GM13977 (cell line): ENCODE data around the gene KCNH3.

ENCODE experiments used
- DNase-seq: peaks from one replicate; pipeline ENCODE4 v3.0.0; 2012; ENCODE audit warnings: low spot score
- CTCF ChIP-seq: IDR thresholded peaks from 2 replicates; pipeline ENCODE4 v1.5.1; 2012; ENCODE audit warnings: mild to moderate bottlenecking, control low read depth; ENCODE audit not compliant: insufficient read depth; ENCODE audit errors: extremely low read depth, missing control alignments
- in situ Hi-C: fragments of 300-500 bp; cut with MboI; formaldehyde crosslinking; loops from one replicate; pipeline ENCODE4 v1.12.0; 2022; ENCODE audit warnings: low sequenced_read_pairs, low pct_unique_long_range_greater_than_20kb, mixed read lengths, inconsistent platforms; ENCODE audit not compliant: unreplicated experiment

The KCNH3 gene

GRCh38 chr12:49512546-49512945 is 26.3 kb upstream of the KCNH3 start:
- TF ChIP-seq CTCF: no peak
- DNase-seq: no peak
- in situ Hi-C loops: no loop called here

- in situ Hi-C loops: loop anchor here (5.0 kb wide), 1 partner anchor 153 kb away; no protein-coding TSS in a partner anchor
- no peak for DNase-seq
Observed at GRCh38 chr12:49515266-49515665, 23.6 kb upstream of the KCNH3 start.

GRCh38 chr12:49518914-49519573 is 19.8 kb upstream of the KCNH3 start:
- in situ Hi-C loops: loop anchor here (5.0 kb wide), 1 partner anchor 157 kb away; no protein-coding TSS in a partner anchor
- no peak for DNase-seq
- no peak for TF ChIP-seq CTCF

More at GRCh38 chr12:49515266-49515665, 23.6 kb upstream of the KCNH3 start:
- no peak for TF ChIP-seq CTCF

GRCh38 chr12:49519574-49519936 is 19.3 kb upstream of the KCNH3 start:
- no peak for TF ChIP-seq CTCF
- no peak for DNase-seq
- in situ Hi-C loops: loop anchor here (5.0 kb wide), 1 partner anchor 157 kb away; no protein-coding TSS in a partner anchor

GRCh38 chr12:49521389-49521788 is 17.4 kb upstream of the KCNH3 start:
- no peak for DNase-seq
- in situ Hi-C loops: no loop called here
- TF ChIP-seq CTCF: no peak

GRCh38 chr12:49524660-49525324 is 14.0 kb upstream of the KCNH3 start:
- TF ChIP-seq CTCF: no peak
- in situ Hi-C loops: no loop called here
- no peak for DNase-seq
